GM18867 (cell line): Measurements from ENCODE around the gene GMPR.

Experiments used
- ATAC-seq: cut with Tn5 transposase; IDR thresholded peaks from one replicate; pipeline ENCODE4 v1.9.1; 2021; ENCODE audit warnings: mild to moderate bottlenecking, moderate library complexity; ENCODE audit not compliant: unreplicated experiment

Gene GMPR

DNA sequence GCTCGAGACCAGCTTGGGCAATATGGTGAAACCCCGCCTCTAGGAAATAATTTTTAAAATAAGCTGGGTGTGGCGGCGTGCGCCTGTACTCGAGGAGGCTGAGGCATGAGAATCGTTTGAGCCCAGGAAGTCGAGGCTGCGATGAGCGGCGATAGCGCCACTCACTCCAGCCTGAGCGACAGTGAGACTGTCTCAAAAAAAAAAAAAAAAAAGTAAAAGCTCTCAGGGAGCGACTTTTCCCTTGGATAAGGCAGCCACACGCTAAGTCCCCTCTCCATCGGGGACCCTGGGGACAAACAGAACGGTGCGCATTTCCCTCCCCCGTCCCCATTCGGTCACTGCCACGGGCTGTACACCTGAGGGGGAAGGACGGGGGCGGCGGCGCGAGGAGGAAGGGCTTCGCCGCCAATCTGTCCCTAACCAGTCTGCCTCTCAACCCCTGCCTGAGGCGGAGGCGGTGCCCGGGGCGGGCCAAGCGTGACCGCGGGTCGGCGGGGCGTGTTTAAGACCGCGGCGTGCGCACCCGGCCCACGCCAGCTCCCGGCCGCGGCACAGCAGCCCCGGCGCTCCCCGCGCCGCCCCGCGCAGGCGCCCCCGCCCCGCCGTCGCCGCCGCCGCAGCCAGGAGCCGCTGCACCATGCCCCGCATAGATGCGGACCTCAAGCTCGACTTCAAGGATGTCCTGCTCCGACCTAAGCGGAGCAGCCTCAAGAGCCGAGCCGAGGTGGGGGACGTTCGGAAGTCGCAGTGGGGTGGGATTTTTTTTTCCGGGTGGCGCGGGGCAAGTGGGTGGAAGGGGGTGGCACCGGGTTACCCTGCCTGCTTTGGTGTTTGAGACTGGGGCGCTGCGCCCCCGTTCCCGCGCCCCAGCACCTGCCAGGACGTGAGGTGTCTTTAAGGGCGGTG lies at the start of gene GMPR:
TSS of gene GMPR (plus strand) at position 531 of the 906 bp plus-strand sequence. CDS start at position 638, 107 bp downstream.
- ATAC-seq, result peak; percentile 86

DNA sequence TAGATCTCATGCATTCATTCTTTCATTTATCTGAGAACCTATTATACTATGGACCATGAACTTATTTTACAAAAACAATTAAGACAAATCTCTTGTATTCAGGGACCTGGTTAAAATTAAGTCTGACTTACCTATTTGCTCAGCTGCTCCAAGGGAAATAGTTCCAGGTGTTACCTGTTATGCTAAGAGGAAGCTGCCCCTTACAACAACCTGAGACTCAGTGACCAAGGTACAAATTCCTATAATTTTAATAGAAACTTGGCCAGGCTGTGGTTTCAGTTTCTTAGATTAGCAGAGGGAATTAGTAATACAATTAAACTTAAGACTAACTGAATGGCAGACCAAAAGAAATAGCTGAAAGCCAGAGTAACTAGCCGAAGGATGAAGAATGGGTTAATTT lies 48.2 kb upstream of the GMPR start:
- no peak for ATAC-seq

DNA sequence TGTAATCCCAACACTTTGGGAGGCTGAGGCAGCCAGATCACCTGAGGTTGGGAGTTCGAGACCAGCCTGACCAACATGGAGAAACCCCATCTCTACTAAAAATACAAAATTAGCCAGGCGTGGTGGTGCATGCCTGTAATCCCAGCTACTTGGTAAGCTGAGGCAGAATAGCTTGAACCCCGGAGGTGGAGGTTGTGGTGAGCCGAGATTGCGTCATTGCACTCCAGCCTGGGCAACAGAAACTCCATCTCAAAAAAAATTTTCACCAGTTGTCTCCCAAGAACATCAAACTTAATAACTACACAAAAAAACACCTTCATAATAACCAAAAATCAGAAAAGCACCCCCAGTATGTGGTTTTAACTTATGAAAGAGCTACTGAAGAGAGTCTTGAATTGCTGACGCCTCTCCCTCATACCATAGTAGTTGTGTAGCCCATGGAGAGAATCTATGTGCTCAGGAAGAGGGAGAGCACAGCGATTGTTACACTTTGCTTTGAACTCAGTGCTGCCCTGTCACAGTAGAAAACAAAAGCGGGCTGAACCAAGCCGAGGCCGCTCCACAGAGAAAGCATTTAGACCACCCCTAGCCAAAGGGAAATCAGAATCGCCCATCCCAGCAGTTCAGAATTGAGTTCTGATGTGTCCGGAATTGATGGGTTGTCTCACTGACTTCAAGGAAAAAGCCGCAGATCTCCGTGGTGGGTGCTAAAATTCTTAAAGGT lies 42.0 kb upstream of the GMPR start:
- no peak for ATAC-seq

DNA sequence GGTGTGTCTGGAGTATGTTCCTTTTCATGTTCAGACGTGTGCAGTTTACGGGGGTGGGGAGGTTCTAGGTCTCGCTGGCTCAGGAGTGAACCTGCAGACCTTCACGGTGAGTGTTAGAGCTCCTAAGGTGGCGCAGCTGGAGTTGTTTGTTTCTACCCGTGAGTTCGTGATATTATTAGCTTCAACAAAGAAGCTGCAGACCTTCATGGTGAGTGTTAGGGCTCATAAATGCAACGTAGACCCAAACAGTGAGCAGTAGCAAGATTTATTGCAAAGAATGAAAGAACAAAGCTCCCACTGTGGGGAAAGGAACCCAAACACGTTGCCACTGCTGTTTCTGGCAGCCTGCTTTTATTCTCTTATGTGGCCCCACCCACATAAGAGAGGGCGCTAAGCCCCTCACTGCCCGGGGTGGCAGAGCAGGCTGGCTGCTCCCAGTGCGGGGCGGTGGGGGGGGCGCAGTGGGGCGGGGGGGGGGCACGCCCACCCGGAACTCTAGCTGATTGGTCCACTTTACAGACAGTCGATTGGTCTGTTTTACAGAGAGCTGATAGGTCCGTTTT lies 41.3 kb upstream of the GMPR start:
- ATAC-seq, result no peak

DNA sequence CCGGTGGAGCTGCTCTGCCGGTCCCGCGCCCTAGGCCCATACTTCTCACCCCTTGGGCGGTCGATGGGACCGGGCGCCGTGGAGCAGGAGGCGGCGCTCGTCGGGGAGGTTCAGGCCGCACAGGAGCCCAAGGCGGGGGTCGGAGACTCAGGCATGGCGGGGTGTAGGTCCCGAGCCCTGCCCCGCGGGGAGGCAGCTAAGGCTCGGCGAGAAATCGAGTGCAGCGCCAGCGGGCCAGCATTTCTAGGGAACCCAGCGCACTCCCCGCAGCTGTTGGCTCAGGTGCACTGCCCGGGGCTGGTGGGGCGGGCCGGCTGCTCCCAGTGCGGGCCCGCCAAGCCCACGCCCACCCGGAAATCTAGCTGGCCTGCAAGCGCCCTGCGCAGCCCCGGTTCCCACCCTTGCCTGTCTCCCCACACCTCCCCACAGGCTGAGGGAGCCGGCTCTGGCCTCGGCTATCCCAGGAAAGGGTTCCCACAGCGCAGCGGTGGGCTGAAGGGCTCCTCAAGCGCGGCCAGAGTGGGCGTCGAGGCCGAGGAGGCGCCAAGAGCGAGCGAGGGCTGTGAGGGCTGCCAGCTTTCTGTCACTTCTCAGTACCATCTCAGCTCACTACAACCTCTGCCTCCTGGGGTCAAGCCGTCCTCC lies 40.2 kb upstream of the GMPR start:
- ATAC-seq, result no peak

DNA sequence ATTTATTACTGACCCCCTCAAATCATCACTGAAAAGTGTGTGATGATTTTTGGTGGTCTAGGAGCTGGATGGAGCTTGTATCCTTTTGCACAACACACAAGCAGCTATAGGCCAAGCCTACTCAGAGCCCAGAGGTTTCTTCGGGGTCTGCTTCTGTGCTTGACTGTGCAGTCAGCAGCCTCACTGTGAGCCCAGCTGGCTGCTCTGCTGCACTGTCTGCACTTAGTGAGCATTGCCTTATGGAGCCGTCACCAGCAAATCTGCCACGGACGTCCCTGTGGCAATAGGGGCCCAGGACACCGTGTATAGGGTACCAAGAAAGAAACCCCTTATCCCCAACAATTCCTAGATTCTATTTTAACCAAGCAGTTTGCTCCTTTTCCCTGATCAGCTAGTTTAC lies 38.6 kb upstream of the GMPR start:
- ATAC-seq, result no peak

DNA sequence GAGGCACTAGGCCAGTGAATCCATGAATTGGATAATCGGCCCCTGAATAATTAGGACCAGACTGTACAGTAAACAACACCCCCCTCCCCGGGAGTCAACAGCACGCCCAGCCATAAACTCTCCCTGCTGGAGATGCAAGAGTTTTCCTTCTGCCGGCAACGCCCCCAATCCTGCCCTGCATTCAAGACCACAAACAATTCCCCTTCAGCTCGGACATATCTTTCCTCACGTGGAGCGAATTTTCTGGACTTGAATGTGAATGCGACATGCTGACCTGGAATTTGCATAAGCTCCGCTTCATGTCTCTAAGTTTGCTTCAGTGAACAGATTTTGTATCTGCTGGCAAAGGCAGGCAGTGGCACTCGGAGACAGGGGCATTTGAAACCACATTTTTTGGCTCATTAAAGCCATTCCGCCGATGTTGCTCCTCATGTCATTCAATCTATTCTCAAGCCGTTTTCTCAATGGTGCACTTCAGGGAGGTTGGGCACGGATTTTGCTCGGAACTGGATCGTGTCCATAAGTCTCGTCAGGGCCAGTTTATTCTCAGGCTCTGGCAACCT lies 38.0 kb upstream of the GMPR start:
- ATAC-seq, result no peak

DNA sequence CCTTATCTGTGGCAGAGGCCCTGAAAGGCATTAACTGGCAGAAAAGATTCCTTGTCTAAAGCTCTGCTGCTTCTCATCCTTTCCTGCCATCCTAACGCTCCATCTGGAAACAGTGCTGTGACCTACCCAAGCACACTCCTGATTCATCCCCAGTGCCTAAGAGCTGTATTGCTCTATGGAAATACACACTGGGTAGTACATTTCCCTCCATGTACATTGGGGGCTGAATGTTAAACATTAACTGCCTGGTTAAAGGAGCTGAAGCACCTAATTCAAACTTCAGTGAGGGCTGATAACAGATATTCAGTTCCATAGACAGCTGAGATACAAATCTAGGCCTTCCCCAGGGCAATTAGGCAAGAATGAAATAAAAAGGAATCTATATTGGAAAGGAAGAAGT lies 36.7 kb upstream of the GMPR start:
- ATAC-seq, result no peak

DNA sequence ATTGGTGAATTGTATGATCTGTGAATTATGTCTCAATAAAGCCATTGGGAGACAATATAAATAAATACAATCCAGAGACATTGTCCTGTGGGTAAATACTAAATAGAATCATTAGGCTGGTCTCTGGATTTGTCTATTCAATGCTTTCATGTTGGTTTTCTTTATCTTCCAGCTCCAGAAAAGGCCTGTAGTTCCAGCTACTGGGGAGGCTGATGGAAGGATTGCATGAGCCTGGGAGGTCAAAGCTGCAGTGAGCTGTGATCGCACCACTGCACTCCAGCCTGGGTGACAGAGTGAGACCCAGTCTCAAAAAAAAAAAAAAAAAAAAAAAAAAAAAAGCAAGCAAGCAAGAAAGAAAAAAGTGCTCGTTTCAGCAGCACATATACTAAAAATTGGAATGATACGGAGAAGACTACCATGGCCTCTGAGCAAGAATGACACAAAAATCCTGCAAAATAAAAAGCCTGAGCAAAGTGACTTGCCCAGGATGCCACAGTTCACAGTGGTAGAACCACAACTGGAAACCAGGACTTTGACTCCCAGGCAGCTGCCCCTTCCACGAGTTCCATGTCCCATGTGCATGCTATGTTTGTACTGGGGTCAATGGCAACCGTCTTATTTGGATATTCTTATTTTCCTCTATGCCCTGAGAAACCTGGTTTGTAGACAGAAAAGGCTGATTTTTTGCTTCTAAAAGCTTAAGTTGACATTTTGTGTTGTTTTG lies 33.6 kb upstream of the GMPR start:
- ATAC-seq, result peak; percentile 16

DNA sequence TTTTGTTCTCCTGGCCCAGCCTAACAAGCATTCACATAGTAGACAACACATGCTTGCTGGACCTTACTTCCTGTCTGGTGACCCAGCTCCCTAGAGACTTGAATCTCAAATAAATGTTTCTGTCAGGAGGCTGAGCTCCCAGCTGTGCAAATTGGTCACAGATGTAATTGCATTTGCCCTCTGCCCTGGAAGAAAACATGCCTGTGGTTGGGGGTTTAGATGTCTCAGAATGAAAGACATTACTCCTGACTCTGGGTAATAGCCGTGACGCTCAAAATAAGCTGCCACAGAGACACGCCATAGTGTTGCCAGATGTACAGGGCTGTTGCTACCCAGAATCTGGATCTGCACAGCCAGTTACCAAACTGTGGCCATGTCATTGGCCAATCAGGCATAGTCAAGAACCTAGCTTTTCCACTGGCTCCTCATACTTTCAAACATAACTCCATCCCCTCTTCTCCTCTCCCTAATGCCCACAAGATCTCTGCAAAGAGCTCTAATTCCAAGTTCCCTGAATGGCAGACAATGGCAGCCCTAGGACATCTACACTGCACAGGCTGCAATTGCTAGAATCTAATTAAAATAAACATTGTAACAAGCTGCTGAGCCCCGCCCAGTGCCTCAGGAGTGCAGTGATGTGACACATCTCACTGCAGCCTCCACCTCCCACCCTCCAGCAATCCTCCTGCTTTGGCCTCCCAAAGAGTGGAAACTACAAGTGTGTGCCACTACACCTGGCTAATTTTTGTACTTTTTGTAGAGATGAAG lies 32.8 kb upstream of the GMPR start:
- ATAC-seq, result peak; percentile 90

DNA sequence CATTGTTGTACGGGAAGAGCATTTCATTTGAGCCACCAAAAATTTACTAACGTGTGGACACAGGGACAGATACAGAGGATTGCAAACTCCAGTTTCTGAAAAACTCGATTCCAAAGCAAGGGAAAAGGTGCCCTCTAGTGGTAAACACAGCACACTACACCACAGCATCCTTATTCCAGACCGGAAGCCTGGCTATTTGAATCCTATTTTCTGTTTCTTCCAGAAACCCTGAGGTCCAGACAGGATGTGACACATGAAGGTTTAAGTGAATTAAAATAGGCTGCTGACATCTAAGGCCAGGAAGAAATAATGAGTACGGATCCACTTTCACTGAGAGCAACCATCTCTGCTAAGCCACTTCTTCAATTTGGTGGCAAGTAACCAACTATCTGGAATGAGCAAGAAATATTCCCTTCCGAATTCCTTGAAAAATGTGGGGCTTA lies 31.8 kb upstream of the GMPR start:
- ATAC-seq, result no peak

DNA sequence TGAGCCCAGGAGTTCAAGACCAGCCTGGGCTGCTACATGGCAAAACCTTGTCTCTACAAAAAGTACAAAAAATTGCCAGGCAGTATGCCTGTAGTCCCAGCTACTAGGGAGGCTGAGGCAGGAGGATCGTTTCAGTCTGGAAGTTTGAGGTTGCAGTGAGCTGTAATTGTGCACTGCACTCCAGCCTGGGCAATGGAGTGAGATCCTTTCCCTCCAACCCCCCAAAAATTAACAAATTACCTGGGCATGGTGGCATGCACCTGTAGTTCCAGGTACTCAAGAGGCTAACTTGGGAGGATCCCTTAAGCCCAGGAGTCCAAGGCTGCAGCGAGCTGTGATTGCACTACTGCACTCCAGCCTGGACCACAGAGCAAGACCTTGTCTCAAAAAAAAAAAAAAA lies 29.4 kb upstream of the GMPR start:
- ATAC-seq, result no peak

DNA sequence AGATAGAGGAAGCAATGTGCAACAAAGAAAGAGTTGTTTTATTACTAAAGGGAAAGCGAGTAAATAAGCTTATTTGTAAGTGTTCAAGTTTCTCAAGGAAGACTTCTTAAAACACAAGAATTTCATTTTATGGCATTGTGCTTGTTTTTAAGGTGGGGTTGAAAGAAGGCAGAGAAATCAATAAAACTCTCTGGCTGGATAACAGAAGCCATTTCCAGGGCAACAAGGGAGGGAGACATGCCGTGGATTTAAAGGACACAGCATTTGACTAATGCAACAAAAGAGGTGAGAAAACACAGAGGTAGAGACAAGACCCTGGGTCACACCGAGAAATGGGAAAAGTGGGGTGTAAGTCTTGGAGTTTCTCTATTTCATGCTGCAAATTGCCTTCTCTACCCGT lies 28.8 kb upstream of the GMPR start:
- ATAC-seq, result no peak

DNA sequence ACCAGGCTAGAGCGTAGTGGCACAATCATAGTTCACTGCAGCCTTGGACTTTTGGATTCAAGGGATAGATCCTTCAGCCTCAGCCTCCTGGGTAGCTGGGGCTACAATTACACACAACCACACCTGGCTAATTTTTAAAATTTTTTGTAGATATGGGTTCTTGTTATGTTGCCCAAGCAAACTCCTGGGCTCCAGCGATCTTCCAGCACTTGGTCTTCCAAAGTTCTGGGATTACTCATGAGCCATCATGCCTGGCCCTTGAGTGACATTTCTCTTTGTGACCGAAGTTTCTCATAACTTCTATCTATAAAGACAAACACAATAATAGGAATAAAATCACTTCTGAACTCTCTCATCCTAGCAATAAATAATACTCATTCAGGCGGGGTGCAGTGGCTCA lies 26.1 kb upstream of the GMPR start:
- no peak for ATAC-seq

DNA sequence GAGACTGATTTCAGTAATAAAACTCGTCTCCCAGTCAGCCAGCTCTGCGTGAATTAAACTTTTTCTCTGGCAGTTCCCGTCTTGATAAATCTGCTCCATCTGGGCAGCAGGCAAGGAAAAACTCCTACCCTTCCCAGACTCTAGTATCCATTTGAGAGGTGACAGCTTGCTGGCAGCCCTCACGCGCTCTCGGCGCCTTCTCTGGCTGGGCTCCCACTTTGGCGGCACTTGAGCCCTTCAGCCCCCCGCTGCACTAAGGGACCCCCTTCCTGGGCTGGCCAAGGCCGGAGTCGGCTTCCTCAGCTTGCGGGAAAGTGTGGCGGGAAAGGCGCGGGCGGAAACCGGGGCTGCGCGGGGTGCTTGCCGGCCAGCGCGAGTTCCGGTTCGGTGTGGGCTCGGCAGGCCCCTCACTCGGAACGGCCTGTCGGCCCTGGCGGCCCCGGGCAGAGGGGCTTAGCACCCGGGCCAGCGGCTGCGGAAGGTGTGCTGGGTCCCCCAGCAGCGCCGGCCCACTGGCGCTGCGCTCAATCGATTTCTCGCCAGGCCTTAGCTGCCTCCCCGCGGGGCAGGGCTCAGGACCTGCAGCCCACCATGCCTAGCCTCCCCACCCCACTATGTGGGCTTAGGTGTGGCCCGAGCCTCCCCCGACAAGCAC lies 21.8 kb upstream of the GMPR start:
- ATAC-seq, result no peak

DNA sequence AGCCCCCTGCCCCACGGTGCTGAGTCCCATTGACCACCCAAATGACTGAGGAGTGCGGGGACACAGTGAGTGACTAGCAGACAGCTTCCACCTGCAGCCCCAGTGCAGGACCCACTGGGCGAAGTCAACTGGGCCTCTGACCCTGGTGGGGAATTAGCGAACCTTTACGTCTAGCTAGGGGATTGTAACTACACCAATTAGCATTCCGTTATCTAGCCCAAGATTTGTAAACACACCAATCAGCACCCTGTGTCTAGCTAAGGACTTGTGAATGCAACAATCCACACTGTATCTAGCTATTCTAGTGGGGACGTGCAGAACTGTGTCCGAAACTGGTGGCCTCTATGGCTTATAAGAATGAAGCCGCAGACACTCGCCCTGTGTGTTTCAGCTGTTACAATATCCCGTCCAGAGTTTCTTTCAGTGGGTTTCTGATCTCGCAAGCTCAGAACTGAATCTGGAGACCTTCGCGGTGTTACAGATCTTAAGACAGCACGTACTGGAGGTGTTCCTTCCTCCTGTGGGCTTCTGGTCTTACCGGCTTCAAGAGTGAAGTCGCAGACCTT lies 21.1 kb upstream of the GMPR start:
- ATAC-seq, result no peak

DNA sequence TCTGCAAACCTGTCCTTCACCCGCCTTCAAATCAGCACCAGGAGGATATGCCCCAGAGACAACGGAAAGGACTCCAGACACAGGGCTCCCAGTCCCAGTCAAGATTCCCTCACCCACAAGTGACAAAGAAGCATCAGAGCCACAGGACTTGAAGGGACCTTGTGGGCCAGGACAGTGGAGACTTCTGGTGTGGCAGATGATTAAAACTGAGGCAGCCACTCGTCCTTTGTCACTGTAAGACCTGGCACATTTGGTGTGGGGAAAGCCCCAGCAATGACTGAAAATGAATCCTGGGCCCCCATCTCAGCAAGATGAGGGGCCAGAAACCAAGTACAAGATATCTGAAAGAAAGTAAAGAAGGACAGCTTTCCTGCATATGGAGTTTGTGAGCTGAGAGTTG lies 15.6 kb upstream of the GMPR start:
- ATAC-seq, result no peak

DNA sequence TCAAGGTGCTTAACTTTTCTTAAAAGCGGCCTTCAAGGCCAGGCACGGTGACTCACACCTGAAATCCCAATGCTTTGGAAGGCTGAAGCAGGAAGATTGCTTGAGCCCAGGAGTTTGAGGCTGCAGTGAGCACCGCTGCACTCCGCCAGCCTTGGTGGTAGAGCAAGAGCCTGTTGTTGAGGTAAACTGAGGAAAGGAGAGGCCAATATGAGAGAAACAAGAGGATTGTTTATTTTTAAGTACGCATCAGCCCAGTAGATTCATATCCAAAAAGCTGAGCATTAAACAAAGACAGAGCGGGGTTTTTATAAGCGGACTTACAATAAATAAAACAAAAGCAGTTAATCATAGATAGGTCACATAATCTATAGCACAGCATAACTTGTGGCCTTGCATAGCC lies 15.0 kb upstream of the GMPR start:
- ATAC-seq, result no peak

DNA sequence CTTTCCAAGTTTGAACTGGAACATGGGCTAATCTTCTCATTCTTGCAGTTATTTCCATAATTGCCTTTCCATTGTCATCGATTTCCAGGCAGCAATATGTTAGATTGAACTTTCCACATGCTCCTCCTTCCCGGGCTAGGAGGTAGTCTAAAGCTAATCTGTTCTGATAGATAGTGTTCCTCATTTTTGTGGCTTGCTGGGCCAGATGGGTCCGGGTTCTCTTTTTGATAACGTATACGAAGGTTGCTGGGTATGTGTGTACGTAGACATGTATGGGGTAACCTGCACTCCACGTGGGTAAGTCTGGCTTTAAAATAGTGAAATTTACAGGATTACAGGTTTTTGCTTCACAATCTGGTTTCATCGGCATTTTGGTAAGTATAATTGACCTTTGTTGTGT lies 14.0 kb upstream of the GMPR start:
- no peak for ATAC-seq
